GM19328 (cell line): Measurements from ENCODE around the gene IL1A.
A peak's percentile ranks its signal among the peaks of the same experiment; 100 is the strongest.

Experiments used
- ATAC-seq: cut with Tn5 transposase; IDR thresholded peaks from one replicate; pipeline ENCODE4 v1.9.1; 2021; ENCODE audit warnings: mild to moderate bottlenecking, moderate library complexity; ENCODE audit not compliant: unreplicated experiment

Gene IL1A

GRCh38 chr2:112728029-112728362, 56.3 kb downstream of the IL1A start:
- no peak for ATAC-seq

DNA sequence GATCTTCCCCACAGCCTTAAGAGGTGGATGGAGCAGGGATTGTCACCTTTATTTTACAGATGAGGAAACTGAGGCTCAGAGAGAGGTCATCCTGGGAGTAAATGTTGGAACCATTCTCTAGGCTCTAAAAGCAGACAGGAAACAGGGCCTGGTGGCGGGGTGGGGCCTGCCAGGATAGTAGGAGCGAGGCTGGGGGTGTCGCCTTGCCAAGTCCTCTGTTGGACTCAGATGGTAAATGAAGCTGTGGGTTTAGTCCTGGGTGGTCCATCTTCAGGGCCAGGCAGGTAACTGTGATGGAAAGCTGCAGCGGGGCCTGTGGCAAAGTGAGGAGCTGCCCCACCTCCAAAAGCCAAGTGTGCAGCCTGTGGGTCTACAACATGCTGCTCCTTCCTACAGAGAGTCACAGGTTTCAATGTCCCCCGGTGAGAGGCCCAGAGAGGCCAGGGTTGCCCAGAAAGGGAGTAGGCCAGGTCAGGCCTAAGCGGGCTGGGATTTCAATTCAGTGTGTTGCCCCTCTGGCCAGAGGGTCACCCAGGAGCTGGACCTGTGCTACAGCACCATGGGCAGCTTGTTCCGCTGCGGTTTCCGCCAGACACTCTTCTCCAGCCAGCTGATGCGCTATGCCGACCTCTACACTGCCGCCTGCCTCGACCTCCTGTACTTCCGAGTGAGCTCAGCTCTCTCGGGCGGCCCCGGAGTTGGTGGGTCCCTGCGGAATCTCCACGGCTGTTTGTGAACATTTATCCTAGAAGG, 56.8 kb downstream of the IL1A start:
- no peak for ATAC-seq

DNA sequence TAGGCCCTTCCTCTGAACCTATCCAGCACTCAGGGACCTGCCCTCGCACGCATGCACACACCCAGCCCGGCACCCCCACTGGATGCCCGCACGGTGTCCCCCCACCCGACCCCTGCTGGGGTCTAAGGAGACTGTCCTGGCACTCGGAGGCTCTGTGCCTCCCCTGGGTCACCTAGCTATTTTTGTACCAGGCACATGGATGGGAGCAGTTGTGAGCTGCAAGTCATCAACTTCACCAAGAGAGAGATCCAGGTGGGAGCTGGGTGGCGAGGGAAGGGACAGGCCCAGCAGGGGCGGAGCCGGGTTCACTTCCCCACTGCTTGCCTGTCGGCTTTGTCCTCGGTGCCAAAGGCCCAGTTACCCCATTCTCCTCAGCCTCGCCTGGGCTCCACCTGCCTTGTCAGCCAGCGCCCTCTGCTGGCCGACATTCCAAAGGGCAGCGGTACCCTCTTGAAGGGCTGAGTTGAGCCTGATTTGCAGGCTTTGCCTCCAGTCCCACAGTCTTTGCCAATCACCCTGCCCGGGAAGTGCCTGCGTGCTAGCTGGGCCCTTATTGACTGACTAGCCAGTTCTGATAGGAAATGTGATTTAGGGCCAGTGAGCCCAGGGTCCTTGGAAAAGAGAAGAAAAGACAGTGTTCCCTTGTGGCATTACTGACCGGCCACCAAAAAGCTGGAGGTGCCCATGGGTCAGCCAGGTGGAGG, 57.7 kb downstream of the IL1A start:
- peak; percentile 76 for ATAC-seq

DNA sequence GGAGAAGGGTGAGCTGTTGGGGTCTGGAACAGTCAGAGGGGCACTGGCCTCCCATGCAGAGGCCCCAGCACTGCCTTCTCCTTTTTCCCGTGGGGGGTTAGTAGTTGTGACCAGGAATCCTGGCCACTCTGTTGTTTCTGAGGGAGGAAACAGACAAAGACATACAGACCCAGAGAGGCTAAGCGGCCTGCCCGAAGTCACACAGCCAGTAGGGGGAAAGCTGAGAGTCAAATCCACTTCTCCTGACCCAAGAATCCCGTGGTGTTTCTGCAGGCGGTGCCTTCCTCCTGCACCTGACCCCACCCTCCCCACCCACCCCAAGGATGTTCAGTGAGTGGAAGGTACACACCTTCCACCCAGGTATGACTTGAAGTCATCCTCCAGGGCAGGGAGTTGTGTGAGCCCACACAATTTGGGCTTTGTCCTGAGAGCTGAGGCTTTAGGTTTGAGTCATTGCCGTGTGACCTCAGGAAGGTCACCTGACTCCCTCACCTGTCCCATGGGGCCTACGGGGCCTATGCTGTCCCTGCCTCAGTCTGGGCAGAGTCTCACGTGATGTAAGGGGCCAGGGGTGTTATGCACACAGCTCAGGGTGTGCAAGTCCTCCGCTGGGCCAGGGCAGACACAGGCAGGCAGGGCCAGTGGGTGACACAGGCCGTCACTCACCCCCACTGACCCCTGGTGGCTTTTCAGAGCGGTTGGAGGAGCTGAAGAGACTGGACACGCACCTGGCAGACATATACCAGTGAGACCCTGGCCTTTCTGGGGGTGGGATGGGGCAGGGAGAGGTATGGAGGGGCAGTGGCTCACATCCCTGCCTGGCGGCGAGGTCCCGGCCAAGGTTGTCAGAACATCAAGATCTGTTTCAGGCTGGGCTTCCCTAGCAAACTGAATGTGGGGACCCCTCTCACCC, 58.5 kb downstream of the IL1A start:
- peak; percentile 24 for ATAC-seq

DNA sequence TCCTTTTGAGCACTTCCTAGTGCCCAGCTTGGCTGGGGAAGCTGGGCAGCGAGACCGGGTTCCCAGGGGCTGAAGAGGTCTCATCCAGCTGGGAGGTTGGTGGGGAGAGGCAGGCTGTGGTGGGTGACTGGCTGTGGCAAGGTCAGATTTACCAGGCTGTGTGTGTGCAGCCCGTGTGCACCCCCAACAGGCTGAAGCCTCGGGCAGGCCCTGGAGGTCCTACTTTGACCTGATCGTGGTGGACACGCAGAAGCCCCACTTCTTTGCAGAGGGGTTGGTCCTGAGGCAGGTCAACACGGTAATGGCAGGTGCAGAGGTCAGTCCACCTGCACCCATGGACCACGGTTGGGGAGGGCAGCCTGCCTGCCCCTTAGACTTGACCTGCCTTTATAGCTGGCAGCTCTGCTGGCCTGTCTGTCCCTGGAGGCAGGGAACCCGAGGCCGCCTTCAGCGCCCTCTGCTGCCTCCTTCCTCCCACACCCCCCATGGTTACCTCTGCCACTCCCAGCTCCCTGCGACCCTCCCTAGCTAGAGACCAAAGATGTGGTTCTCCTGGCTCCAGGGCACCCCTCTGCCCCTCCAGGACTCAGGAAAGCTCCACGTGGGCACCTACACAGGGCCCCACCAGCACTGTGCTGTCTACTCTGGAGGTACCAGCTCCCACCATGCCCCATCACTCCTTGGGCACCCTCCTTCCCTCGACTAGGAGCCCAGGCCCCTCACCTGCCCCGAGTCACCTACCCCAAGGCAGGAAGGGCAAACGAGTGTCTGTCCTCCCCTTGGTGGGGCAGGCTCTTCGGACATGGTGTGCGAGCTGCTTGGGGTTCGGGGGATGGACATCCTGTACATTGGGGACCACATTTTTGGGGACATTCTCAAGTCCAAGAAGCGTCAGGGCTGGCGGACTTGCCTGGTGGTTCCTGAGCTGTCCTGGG, 59.4 kb downstream of the IL1A start:
- ATAC-seq = no peak

GRCh38 chr2:112723995-112724394, 60.3 kb downstream of the IL1A start:
- no peak for ATAC-seq
